GM19025 (cell line): ENCODE measurements around the gene FGGY.
"Not testable (repeated sequence)": the region's sequence is repeated elsewhere in the genome, so short reads cannot be mapped to it uniquely, and the experiment has no call there.

Source experiments
- ATAC-seq: cut with Tn5 transposase; IDR thresholded peaks from one replicate; pipeline ENCODE4 v1.9.1; 2021; ENCODE audit warnings: mild to moderate bottlenecking, low read depth, moderate library complexity; ENCODE audit not compliant: unreplicated experiment

The FGGY gene

GRCh38 chr1:59705466-59706302 is 408.8 kb downstream of the FGGY start:
- ATAC-seq = no peak

GRCh38 chr1:59706303-59706599 is 409.4 kb downstream of the FGGY start:
- ATAC-seq = no peak

- no peak for ATAC-seq
These were observed 410.4 kb downstream of the FGGY start for GRCh38 chr1:59707178-59707791.

GRCh38 chr1:59709333-59709732 is 412.4 kb downstream of the FGGY start:
- no peak for ATAC-seq

- ATAC-seq = not testable (repeated sequence)
These were observed 414.0 kb downstream of the FGGY start for GRCh38 chr1:59710920-59711319.

- ATAC-seq = no peak
These were observed 417.3 kb downstream of the FGGY start for GRCh38 chr1:59714219-59714618.

GRCh38 chr1:59714966-59715365 is 418.1 kb downstream of the FGGY start:
- no peak for ATAC-seq

GRCh38 chr1:59716832-59717231 is 419.9 kb downstream of the FGGY start:
- ATAC-seq = no peak

- ATAC-seq = no peak
These were observed 421.4 kb downstream of the FGGY start for GRCh38 chr1:59718064-59718988.

GRCh38 chr1:59718989-59719360 is 422.1 kb downstream of the FGGY start:
- ATAC-seq = no peak

- no peak for ATAC-seq
These were observed 423.6 kb downstream of the FGGY start for GRCh38 chr1:59720326-59721115.

GRCh38 chr1:59730302-59730701 is 433.4 kb downstream of the FGGY start:
- ATAC-seq = no peak

GRCh38 chr1:59730759-59731478 is 434.0 kb downstream of the FGGY start:
- no peak for ATAC-seq

GRCh38 chr1:59731591-59731990 is 434.7 kb downstream of the FGGY start:
- no peak for ATAC-seq

GRCh38 chr1:59732214-59732955 is 435.5 kb downstream of the FGGY start:
- ATAC-seq = no peak

- no peak for ATAC-seq
These were observed 436.7 kb downstream of the FGGY start for GRCh38 chr1:59733443-59734141.

GRCh38 chr1:59735927-59736326 is 439.0 kb downstream of the FGGY start:
- not testable (repeated sequence) for ATAC-seq

GRCh38 chr1:59736744-59737143 is 439.9 kb downstream of the FGGY start:
- no peak for ATAC-seq

- ATAC-seq = no peak
These were observed 440.7 kb downstream of the FGGY start for GRCh38 chr1:59737638-59738037.
